ENCODE results near the gene NWD2.

NWD2 gene

DNA sequence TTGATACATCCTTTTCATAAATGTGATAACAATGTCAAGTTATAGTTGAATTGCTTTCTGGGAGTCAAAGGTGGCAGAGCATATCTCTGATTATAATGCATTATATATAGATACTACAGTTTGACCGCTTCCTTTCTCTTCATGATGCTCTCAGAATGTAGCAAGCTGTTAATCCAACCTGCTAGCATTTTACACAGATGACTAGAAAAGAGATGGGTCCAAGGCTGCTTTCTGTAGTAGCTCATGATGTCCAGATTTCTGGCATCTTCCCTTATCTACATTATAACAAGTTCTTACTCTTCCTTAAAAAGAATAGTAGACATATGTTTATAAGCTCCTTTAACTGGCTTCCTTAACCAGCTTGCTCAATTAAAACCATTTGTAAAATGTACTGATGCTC, 192.0 kb downstream of the NWD2 start:
- no peaks in the 10 kb centered on the region for H3K9me3 ChIP-seq (ENCODE audit: insufficient read depth, low read depth, low read length)
- H3K36me3 ChIP-seq (ENCODE audit: insufficient read depth, low read length): no peaks in the 10 kb centered on the region
- TF ChIP-seq EZH2phosphoT487 (IDR thresholded peaks at IDR 0.05; ENCODE audit: borderline replicate concordance) (no peak), CTCF (conservative IDR thresholded peaks at IDR 0.05; ENCODE audit: low read length) (no peak)
- no peaks in the 10 kb centered on the region for H3K4me1 ChIP-seq (ENCODE audit: insufficient read depth, low read length, poor library complexity, severe bottlenecking)
- no peaks in the 10 kb centered on the region for H3K9me2 ChIP-seq (replicated peaks; ENCODE audit: low read depth, low read length)
- no peak overlapping the region for H3K4me2 ChIP-seq (ENCODE audit: low read depth, low read length, poor library complexity, severe bottlenecking)
- H4K20me1 ChIP-seq (ENCODE audit: insufficient read depth, low read length, poor library complexity, severe bottlenecking): no peaks in the 10 kb centered on the region
- no peaks in the 10 kb centered on the region for H3F3A ChIP-seq (ENCODE audit: low read depth)
- no peaks in the 10 kb centered on the region for H3K27me3 ChIP-seq (ENCODE audit: insufficient read depth, low read length, poor library complexity, severe bottlenecking)
- H3K79me2 ChIP-seq (ENCODE audit: insufficient read depth, low read length): no peaks in the 10 kb centered on the region
- H2AFZ ChIP-seq (ENCODE audit: low read length): no peak overlapping the region
- H3K4me3 ChIP-seq (ENCODE audit: low read length, poor library complexity, severe bottlenecking): no peak overlapping the region
- no peak overlapping the region for H3K9ac ChIP-seq (ENCODE audit: low read depth, low read length, poor library complexity, severe bottlenecking)

- TF ChIP-seq EZH2phosphoT487 (IDR thresholded peaks at IDR 0.05; ENCODE audit: borderline replicate concordance): no peak
- no peak for TF ChIP-seq CTCF (conservative IDR thresholded peaks at IDR 0.05; ENCODE audit: low read length)
- no peak overlapping the region for H3K4me2 ChIP-seq (ENCODE audit: low read depth, low read length, poor library complexity, severe bottlenecking)
- H3K9me2 ChIP-seq (replicated peaks; ENCODE audit: low read depth, low read length): no peaks in the 10 kb centered on the region
These were observed 192.6 kb downstream of the NWD2 start for GRCh38 chr4:37437163-37437562.

DNA sequence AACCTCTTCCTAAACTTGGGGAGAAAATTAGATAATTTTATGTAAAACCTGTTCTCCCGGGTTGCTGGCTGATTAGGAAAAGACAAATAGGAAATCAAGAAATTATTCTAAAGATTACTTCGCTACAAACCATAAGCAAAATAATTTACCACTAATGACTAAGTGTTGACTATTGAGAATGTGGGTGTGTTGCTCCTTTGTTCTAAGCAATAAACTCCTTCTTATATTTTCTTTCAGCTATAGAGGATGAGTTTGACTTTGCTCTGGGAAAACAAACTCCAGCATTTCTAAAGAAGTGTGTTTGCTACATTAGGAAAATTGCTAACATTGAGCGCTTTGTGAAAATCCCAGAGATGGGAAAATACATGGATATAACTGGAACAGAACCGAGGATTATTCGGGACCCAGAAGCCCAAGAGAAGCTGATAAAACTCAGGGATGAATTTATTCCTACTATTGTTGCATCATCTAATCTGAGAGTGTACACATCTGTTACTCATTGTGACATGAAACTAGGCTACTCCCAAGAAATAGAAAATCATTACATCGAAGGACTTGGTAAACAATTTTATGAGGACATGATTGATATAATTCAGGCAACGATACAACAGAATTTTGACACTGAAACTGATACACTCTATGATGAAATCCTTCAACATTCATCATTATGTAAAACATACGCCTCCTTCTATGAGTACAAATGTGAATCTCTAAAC, 194.2 kb downstream of the NWD2 start:
- Histone ChIP-seq H3K9me2 (replicated peaks; ENCODE audit: low read depth, low read length) (no peaks in the 10 kb centered on the region), H3K9ac (ENCODE audit: low read depth, low read length, poor library complexity, severe bottlenecking) (no peak overlapping the region), H3K79me2 (ENCODE audit: insufficient read depth, low read length) (no peaks in the 10 kb centered on the region), H3K36me3 (ENCODE audit: insufficient read depth, low read length) (no peaks in the 10 kb centered on the region), H3K4me3 (ENCODE audit: low read length, poor library complexity, severe bottlenecking) (no peak overlapping the region), H3F3A (ENCODE audit: low read depth) (no peaks in the 10 kb centered on the region), H3K27me3 (ENCODE audit: insufficient read depth, low read length, poor library complexity, severe bottlenecking) (no peaks in the 10 kb centered on the region), H3K4me1 (ENCODE audit: insufficient read depth, low read length, poor library complexity, severe bottlenecking) (no peaks in the 10 kb centered on the region), H3K9me3 (ENCODE audit: insufficient read depth, low read depth, low read length) (no peaks in the 10 kb centered on the region), H3K4me2 (ENCODE audit: low read depth, low read length, poor library complexity, severe bottlenecking) (no peak overlapping the region), H4K20me1 (ENCODE audit: insufficient read depth, low read length, poor library complexity, severe bottlenecking) (no peaks in the 10 kb centered on the region), H2AFZ (ENCODE audit: low read length) (no peak overlapping the region)
- no peak for TF ChIP-seq CTCF (conservative IDR thresholded peaks at IDR 0.05; ENCODE audit: low read length)
- TF ChIP-seq EZH2phosphoT487 (IDR thresholded peaks at IDR 0.05; ENCODE audit: borderline replicate concordance): no peak

More at GRCh38 chr4:37437163-37437562, 192.6 kb downstream of the NWD2 start:
- H2AFZ ChIP-seq (ENCODE audit: low read length): no peak overlapping the region
- H3F3A ChIP-seq (ENCODE audit: low read depth): no peaks in the 10 kb centered on the region
- no peak overlapping the region for H3K9ac ChIP-seq (ENCODE audit: low read depth, low read length, poor library complexity, severe bottlenecking)
- H3K36me3 ChIP-seq (ENCODE audit: insufficient read depth, low read length): no peaks in the 10 kb centered on the region
- H3K9me3 ChIP-seq (ENCODE audit: insufficient read depth, low read depth, low read length): no peaks in the 10 kb centered on the region
- no peak overlapping the region for H3K4me3 ChIP-seq (ENCODE audit: low read length, poor library complexity, severe bottlenecking)
- H3K4me1 ChIP-seq (ENCODE audit: insufficient read depth, low read length, poor library complexity, severe bottlenecking): no peaks in the 10 kb centered on the region
- H4K20me1 ChIP-seq (ENCODE audit: insufficient read depth, low read length, poor library complexity, severe bottlenecking): no peaks in the 10 kb centered on the region
- no peaks in the 10 kb centered on the region for H3K27me3 ChIP-seq (ENCODE audit: insufficient read depth, low read length, poor library complexity, severe bottlenecking)
- no peaks in the 10 kb centered on the region for H3K79me2 ChIP-seq (ENCODE audit: insufficient read depth, low read length)
